Bone marrow (tissue), 2 donors: ENCODE measurements around the gene LCTL.
A peak's percentile ranks its signal among the peaks of the same experiment; 100 is the strongest.
"Not testable (repeated sequence)": the region's sequence is repeated elsewhere in the genome, so short reads cannot be mapped to it uniquely, and the experiment has no call there.

ENCODE experiments used
- DNase-seq, 2 donors: peaks; one replicate each; lab custom pipeline; 2025; lab: John Stamatoyannopoulos, UW

Gene LCTL

DNA sequence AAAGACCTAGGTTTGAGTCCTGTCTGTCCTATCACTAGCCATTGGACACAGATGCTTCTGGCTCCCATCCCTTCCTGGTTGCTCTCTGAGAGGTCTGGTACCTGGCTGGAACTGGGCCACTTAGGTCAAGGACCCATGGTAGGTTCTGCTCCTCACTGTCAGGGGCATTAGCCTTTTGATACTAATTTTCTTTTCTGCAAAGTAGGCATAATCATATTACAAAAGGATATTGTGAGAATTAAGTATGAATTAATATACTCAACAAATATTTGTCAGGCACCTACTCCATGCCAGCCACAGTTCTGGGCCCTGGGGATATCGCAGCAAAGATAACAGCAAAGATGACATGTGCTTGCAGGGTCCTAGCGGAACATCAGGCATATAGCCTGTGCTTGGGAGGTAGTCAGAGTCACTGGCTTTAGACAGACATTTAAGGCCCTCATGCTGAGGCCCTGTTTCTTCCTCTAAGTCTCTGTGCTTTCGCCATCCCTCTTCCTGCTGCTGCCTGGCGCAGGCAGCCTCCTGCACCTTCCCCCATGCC lies 25.6 kb upstream of the LCTL start:
- DNase-seq, result no peak

DNA sequence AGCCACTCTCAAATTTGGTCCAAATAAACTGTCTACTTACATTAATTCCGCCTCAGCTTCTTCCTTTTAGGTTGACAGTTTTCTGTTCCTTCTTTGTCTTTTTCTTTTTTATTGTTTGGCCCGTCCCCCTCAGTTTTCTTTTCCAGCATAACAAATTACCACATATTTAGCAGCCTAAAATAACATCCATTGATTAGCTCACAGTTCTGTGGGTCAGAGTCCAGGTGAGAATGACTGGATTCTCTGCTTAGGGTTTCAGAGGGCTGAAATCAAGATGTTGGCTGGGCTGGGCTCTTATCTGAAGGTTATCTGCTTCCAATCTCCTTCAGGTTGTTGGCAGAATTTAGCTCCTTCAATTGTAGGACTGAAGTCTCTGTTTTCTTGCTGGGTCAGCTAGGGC lies 24.6 kb upstream of the LCTL start:
- no peak for DNase-seq

DNA sequence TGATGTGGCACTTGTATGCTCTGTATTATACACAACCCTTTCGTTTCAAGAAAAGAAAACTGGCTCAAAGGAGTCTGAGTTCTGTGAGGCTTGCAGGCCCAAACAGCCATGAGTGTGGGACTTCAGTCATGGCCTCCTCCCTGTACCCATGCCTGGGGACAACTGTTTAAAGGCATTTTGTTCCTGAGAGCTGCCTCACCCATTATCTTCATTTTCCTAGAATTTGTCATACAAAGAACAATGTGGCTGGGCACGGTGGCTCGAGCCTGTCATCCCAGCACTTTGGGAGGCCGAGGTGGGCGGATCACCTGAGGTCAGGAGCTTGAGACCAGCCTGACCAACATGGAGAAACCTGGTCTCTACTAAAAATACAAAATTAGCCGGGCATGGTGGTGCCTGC lies 23.6 kb upstream of the LCTL start:
- not testable (repeated sequence) for DNase-seq

DNA sequence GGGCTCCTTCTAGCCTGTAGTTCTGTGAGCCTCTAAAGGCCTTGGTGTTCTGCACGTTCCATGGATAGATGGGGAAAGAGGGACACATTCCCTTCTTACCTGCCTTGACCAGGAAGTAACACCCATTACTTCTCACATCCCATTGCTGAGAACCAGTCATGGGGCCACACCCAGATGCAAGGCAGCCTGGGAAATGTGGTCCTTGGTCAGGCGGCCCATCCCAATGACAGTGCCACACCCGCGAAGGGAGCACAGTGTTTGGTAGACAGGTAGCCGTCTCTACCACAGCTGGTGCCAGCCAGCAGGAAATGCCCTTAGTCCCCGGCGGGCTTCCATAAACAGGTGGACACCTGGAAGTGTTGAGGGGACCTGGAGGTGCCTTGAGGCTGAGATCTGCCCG lies 23.2 kb upstream of the LCTL start:
- DNase-seq, result no peak

DNA sequence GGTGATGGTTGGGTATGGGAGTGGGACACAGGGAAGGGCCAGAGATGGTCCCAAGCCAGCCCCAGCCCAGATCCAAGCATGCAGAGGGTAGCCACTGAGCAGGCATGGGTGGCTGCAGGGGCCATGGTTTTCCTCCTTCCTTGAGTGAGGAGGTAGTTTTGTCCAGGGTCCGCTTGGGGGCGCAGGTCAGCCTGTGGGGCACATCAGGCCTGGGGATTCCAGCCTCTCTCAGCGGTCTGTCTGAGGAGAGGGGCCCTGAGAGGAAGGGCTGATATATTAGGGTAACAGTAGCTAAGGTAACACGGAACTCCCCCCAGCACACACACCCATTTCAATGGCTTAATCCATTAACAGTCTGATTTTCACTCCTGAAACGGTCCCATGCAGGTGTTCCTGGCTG lies 22.7 kb upstream of the LCTL start:
- DNase-seq, result no peak

DNA sequence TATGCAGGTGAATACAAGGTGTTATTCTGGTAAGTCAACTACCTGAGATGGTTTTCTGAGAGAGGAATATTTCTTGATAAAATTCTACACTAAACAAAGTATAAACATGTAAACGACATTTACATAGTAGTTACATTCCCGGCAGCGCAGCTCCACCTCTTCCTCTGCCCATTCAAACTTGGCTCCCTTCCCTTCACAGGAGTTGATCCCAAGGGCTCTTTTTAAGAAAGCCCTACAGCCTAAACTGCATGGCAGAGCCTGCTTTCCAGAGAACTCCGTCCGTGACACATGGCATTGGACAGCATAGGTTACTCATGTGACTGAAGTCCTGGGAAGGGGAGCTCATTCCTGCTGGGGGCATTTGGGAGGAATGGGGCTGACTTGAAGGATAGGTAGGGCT lies 22.0 kb upstream of the LCTL start:
- DNase-seq, result no peak

DNA sequence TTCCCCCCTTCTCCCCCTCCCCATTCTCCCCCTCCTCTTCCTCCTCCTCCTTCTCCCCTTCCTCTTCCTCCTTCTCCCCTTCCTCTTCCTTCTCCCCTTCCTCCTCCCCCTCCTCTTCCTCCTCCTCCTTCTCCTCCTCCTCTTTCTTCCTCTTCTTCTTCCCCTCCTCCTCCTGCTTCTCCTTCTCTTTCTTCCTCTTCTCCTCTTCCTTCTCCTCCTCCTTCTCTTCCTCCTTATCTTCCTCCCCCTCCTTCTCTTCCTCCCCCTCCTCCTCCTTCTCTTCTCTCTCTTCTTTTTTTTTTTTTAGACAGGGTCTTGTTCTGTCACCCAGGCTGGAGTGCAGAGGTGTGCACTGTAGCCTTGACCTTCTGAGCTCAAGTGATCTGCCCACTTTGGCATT lies 21.2 kb upstream of the LCTL start:
- DNase-seq, result no peak

DNA sequence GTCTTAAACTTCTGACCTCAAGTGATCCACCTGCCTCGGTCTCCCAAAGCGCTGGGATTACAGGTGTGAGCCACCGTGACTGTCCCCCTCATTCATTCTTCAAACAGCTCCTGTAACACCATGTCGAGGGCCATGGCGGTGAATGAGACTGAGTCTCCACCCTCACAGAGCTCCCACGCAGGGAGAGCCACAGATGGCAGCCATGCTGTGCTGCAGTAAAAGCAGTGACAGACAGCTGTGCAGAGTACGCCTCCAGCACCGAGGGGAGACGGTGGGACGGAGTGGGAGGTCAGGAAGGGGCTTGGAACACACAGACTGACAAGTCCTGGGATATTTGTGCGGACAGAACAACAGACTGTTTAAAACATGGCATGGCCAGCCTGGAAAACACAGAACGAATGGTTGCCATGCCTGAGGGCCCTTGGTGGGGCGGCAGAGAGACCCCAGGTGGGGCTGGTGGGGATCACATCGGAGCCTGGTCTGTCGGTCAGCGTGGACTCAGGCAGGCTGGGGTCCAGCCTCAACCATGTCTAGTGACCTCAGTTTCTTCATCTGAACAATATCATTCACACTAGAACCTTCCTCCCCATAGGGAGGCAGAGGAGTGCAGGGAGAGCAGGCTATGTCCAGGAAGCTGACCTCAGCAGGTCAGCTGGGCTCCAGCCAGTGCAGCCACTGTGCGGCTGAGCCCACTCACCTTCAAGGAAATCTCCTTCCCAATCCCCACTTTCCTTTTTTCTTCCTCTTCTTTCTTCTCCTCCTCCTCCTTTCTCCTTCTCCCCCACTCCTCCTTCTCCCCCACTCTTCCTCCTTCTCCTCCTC lies 20.6 kb upstream of the LCTL start:
- no peak for DNase-seq

DNA sequence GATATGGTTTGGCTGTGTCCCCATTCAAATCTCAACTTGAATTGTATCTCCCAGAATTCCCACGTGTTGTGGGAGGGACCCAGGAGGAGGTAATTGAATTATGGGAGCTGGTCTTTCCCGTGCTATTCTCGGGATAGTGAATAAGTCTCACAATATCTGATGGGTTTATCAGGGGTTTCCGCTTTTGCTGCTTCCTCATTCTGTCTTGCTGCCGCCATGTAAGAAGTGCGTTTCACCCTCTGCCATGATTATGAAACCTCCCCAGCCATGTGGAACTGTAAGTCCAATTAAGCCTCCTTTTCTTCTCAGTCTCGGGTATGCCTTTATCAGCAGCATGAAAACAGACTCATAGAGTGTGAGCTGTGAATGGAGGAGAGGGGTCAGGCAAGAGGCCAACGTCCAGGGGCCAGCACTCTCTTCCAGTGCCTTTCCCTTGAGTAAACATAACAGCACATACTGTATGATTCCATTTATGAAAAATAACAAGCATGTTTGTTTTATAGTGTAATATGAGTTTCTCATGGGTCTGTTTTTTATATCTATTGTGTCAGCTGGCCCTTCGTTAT lies 16.3 kb upstream of the LCTL start:
- no peak for DNase-seq

DNA sequence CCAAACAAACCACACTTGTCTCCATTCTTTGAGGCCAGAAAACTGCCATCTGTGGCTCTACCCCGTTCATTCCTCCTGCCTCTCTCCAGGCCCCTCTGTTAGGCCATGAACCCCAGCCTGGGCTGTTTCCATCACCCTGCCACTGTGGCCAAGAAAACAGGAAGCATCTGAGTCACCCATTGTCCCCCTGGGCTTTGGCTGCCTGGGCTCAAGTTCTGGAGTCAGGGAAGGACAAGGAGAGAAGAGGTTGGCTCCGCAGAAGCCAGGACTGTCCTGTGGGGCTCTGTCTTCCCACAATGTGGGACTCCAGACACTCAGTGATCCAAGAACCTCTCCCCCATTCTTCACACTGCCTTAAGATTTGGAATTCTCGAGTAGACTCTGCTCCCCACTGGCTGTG lies 14.8 kb upstream of the LCTL start:
- DNase-seq, result no peak

DNA sequence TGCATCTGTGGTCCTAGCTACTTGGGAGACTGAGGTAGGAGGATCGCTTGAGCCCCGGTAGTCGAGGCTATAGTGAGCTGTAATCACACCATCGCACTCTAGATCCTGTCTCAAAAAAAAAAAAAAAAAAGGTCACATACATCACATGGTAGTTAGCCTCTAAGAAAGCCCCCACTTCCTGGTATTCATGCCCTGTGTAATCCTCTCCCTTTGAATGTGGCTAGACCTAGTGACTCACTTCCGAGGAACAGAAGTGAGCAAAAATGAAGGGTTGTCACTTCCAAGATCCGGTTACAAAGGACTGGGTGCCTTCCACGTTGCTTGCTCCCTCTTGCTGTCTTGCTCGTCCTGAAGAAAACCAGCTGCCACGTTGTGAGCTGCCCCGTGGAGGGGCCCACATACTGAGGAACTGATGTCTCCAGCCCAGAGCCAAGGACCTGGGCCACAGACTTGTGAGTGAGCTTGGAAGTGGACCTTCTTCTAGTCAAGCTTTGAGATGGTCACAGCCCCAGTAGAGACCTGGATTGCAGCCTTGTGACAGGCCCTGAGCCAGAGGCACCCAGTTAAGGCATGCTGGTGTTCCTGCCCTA lies 12.6 kb upstream of the LCTL start:
- no peak for DNase-seq

DNA sequence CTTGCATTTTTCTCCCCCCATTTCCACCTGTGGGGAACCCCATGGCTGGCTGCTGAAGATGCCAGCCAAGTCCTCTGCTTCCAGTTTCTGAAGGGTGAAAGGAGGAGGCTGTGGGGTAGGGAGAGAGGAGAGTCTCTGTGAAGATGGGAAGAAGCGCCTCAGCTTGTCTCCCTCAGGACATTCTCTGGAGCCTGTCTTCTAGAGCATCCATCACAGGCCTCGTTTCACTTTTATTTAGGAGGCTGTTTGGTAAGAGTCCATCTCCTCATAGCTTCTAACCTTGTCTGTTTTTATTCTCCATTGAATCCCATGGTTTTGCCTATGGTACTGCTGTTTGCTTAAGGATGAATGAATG lies 8.8 kb upstream of the LCTL start:
- DNase-seq, result no peak

DNA sequence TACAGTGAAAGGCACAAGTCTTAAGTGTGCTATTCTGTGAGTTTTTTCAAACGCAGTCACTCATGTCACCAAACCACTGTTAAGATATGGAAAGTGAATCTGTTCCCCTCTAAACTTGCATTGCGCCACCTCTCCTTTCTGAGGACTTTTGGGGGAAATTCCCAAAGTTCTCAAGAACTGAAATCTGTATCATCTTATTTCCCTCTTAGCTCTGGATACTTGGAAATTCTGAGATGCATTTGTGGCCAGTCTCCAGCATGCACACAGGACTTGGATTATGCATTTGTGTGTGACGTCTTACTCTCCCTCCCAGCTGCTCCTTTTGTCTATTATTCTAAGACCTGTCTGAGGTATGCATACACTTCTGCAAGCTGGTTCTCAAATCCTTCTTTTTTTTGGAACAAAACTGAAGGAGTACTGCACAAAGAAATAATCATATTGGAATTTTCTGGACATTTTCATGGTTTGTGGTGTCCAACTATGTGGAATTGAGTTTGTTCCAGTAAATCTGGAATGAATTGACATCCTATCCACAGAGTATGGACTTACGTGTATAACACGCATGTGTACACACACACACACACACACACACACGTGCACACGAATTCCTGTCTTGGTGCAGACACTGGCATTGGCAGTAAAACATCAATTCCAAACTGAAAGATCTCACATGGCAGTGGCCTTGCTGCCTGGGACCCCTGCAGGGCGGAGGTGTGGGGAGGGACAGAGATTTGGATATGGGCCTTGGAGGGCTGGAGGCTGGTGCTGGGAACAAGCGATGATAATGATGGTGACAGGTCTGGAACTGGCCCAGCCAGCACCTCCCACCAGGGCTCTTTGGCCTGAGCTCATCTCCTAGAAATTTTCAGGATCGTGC lies 8.2 kb upstream of the LCTL start:
- no peak for DNase-seq

DNA sequence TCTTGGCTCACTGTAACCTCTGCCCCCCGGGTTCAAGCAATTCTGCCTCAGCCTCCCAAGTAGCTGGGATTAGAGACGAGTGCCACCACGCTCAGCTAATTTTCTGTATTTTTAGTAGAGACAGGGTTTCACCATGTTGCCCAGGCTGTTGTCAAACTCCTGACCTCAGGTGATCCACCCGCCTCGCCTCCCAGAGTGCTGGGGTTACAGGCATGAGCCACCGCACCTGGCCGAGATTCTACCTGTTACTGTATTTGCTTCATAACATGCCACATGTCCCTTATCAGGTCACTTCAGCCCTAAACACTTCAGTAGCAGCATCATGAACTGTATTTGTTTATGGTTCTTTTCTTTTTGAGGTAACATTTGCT lies 7.5 kb upstream of the LCTL start:
- DNase-seq, result no peak

DNA sequence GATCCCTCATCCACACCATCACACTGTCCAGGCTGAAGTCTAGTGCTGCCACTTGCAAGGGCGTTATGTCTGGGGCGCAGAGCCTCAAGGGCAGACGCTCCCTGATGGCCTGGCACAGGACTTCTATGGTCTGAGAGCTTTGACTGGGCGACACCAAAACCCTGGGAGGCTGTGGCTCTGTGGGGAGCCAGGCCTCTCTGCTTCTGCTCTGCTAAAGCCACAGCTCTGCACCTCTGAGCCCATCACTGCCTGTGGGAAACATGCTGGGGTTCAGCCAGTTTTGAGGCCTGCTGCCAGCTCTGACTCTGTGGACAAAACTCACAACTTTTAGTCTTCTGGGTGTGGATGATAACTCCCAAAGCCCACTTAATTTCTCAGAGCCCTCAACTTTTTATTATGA lies 6.3 kb upstream of the LCTL start:
- no peak for DNase-seq

DNA sequence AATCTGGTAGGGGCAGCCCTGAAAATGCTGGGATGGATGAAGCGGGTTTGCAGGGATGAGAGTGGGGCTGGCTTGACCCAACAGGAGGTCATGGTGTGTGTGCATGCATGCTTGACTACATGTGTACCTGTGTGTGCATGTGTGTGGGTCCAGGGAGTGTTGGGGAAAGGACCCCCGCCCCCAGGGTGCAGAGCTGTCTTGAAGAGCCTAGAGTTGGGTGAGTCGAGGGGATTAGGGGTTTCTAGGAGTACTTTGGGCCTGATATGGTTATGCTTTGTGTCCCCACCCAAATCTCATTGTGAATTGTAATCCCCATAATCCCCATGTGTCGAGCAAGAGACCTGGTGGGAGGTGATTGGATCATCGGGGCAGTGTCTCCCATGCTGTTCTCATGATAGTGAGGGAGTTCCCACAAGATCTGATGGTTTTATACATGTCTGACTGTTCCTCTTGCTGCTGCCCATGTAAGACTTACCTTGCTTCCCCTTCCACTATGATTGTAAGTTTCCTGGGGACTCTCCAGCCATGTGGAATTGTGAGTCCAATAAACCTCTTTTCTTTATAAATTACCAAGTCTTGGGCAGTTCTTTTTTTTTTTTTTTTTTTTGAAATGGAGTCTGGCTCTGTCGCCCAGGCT lies 5.2 kb upstream of the LCTL start:
- no peak for DNase-seq

DNA sequence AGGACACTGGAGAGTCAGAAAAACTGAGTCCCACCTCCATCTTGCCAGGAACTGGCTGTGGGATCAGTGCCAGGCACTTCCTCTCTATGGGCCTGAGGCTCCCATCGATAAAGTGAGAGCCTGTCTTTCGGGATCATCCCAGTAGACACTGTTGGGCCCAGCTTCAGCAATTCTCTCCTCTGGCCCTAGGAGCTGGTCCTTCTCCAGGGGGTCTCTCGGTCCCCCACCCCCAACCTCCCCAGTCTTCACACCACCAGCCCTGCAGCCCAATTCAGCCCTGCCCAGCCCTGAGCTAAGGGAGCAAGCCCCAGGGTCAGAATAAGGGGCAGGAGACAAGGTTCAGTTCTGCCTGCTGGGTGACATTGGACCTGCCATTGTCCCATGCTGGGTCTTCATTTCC lies 4.5 kb upstream of the LCTL start:
- no peak for DNase-seq

DNA sequence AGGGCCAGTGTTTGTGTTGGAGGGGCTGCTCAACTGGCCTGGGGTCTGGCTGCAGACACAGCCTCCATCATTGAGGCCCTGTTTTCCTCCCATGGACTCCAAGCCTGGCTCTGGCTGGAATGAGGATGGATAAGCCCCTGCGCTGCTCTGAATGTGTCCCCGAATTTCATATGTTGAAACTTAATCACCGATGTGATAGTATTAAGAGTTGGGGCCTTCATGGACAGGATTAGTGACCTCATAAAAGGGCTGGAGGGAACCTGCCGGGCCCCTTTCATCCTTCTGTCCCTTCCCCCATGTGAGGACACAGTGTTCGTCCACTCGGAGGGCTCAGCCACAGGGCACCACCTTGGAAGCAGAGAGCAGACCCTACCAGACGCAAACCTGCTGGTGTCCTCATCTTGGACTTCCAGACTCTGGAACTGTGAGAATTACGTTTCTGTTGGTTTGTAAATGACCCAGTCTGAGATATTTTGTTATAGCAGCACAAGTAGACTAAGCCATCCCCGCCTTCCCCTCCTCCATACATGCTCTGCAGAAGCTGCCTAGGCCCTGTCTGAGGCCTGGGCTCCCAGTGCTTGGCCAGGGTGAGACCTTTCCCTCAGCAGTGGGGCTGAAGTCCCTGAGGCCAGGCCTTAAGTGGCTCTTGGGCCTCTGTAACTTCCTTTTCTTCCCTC lies 3.8 kb upstream of the LCTL start:
- no peak for DNase-seq

DNA sequence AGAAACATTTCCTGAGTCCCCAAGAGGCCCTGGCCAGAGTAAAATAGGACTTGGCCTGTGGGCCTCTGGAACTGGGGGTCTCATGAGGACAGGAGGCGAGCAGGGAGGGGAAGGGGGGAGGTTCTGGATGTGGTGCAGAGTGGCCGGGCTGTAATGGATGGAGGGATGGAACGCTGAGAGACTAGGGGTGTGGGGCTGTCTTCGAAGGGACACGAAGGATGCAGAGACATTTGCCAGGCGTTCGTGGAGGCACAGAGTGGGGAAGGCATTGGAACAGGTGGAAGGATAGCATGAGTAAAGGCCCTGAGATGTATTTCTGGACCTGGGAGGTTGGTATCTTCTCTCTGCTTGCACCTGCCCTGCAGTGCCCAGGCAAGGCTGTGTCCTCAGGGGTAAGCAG lies 2.1 kb upstream of the LCTL start:
- no peak for DNase-seq

DNA sequence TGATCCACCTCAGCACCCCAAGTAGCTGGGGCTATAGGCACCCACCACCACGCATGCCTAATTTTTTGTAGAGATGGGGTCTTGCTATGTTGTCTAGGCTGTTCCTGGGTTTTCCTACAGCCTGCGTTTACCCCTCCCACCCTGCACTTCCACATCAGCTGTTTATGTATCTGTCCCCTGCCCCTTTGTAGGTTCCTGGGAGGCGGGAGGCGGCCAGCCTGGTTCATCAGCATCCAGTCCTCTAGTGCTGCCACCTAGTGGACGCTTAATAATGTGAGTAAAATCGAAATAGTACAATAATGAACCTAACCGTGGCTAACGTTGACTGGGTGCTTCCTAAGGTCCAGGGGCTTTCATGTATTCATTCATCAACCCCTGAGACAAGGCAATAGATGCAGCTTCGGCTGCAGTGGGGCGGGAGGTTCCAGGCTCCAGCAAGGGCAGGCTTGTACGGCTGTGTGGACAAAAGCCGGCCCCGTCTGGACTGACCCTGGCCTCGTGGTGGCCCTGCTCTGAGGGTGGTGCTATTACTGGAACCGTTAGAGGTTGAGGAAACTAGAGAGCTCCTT lies 1.2 kb upstream of the LCTL start:
- DNase-seq, result peak; percentile 4 to 25

DNA sequence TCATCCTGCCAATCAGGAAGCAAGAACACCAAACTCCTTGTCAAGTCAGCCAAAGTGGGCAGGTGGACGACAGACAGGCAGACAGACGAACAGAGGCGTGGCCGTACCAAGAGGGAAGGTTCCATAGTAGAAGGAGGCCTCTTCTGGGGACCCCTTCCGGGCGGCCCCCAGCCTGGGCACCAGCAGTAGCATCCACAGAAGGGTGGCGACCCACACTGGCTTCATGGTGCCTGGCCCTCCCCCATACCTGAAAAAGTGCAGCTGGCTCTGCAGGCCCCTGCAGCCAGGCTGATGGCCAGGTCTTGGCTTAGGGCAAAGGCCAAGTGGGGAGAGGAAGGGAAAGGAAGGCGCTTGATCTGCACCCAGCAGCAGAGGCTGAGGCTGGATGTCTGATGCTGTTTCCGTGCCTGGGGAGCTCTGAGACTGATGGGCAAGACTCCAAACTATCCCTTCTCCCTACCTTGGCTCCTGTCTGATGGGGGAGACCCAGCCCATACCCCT lies 607 bp downstream of the LCTL start:
- no peak for DNase-seq
